Activated CD4-positive, alpha-beta T cell treated with anti-CD3 and anti-CD28 coated beads for 24 hours (primary cell): Measurements from ENCODE around the gene SOST.
A peak's percentile ranks its signal among the peaks of the same experiment; 100 is the strongest.

Experiments used
- DNase-seq, 2 donors: peaks; one replicate each; pipeline ENCODE4 v3.0.0-alpha.2; 2020; ENCODE audit warnings: low read depth in 2 of 2

Gene SOST

GRCh38 chr17:43774304-43775250 is 16.0 kb upstream of the SOST start:
- DNase-seq = no peak

- no peak for DNase-seq
Measured at GRCh38 chr17:43772877-43773648, 14.5 kb upstream of the SOST start.

GRCh38 chr17:43771463-43771862 is 12.9 kb upstream of the SOST start:
- no peak for DNase-seq

- no peak for DNase-seq
Measured at GRCh38 chr17:43770957-43771356, 12.4 kb upstream of the SOST start.

- no peak for DNase-seq
Measured at GRCh38 chr17:43769859-43770258, 11.3 kb upstream of the SOST start.

- no peak for DNase-seq
Measured at GRCh38 chr17:43769426-43769825, 10.8 kb upstream of the SOST start.

- DNase-seq = no peak
Measured at GRCh38 chr17:43768943-43769342, 10.4 kb upstream of the SOST start.

GRCh38 chr17:43768382-43768781 is 9.8 kb upstream of the SOST start:
- DNase-seq = no peak

- DNase-seq = no peak
Measured at GRCh38 chr17:43767713-43768059, 9.1 kb upstream of the SOST start.

- DNase-seq = no peak
Measured at GRCh38 chr17:43767053-43767712, 8.6 kb upstream of the SOST start.

- DNase-seq = peak; percentile 23 to 43
Measured at GRCh38 chr17:43766413-43767052, 7.9 kb upstream of the SOST start.

GRCh38 chr17:43760254-43760852 is 1.8 kb upstream of the SOST start:
- peak; percentile 88 to 95 for DNase-seq

GRCh38 chr17:43759836-43760235 is 1.2 kb upstream of the SOST start:
- no peak for DNase-seq

- DNase-seq = no peak
Measured at GRCh38 chr17:43758086-43758485, 505 bp downstream of the SOST start.

- DNase-seq = no peak
Measured at GRCh38 chr17:43757171-43757660, 1.4 kb downstream of the SOST start.

GRCh38 chr17:43756201-43756600 is 2.4 kb downstream of the SOST start:
- no peak for DNase-seq

GRCh38 chr17:43755389-43755875 is 3.2 kb downstream of the SOST start:
- no peak for DNase-seq

- no peak for DNase-seq
Measured at GRCh38 chr17:43754947-43755346, 3.6 kb downstream of the SOST start.

GRCh38 chr17:43753493-43754129 is 5.0 kb downstream of the SOST start:
- DNase-seq = no peak

GRCh38 chr17:43750153-43750552 is 8.4 kb downstream of the SOST start:
- no peak for DNase-seq

GRCh38 chr17:43745541-43745940 is 13.1 kb downstream of the SOST start:
- DNase-seq = no peak
